OCI-LY7 (cell line): Measurements from ENCODE around the gene MED13.

Experiments
- CTCF ChIP-seq: fragments of 200-600 bp; sonication (generic); conservative IDR thresholded peaks from 2 replicates; pipeline ENCODE4 v1.5.1; 2014; ENCODE audit warnings: mild to moderate bottlenecking, antibody characterized with exemption, low read length, moderate library complexity, mixed read lengths
- EZH2phosphoT487 ChIP-seq: fragments of 200-600 bp; sonication (generic); IDR thresholded peaks from 2 replicates; pipeline ENCODE4 v1.6.1; 2018; ENCODE audit warnings: low read depth, borderline replicate concordance, mild to moderate bottlenecking, mixed run types, antibody characterized with exemption, low read length, moderate library complexity, mixed read lengths

- TF ChIP-seq CTCF = no peak
- TF ChIP-seq EZH2phosphoT487 = no peak
Observed at GRCh38 chr17:62017496-62017895, 47.6 kb downstream of the MED13 start.
